Esophagus muscularis mucosa (tissue), 3 donors: ENCODE results near the gene KRT74.

Experiments used
- POLR2A ChIP-seq: fragments of 450-650 bp; IDR thresholded peaks from one replicate; pipeline ENCODE4 v1.6.1; 2017; ENCODE audit warnings: antibody characterized with exemption, moderate library complexity, mild to moderate bottlenecking, low read depth
- TF ChIP-seq, protein P1 (sequence below), 3 experiments: fragments of 200-600 bp in 2 of 3; fragments of 450-650 bp in 1 of 3; sonication (generic) in 2 of 3; IDR thresholded peaks; one replicate each; pipeline ENCODE4 v1.5.1; 2017 to 2019; ENCODE audit warnings: antibody characterized with exemption in 3 of 3, mild to moderate bottlenecking in 2 of 3, moderate library complexity in 1 of 3

DNA sequence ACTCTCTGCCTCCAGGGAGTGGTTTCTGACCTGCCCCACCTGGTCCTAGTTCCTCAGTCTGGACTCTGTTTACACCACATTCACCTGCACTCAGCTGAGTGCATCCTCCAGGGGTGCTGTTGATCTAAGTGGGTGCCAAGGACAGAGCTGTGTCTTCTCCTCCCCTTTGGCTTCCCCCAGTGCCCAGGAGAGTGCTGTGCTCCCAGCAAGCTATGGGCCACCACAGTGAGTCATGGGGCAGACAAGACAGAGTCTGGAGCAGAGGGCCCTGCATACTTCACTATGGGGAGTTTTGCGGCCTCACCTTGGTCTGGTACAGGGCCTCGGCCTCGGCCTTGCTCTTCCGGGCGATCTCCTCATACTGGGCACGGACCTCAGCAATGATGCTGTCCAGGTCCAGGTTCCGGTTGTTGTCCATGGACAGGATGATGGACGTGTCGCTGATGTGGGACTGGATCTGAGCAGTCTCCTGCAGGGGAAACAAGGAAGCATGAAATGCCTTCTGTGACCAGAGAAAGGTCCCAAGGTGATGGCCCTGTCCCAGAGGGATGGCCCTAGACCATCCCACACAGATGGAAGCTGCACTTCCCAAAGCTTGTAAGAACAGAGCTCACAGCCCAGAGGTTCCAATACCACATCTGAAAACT is 39.9 kb upstream of the KRT74 start:
- TF ChIP-seq, protein P1, sequence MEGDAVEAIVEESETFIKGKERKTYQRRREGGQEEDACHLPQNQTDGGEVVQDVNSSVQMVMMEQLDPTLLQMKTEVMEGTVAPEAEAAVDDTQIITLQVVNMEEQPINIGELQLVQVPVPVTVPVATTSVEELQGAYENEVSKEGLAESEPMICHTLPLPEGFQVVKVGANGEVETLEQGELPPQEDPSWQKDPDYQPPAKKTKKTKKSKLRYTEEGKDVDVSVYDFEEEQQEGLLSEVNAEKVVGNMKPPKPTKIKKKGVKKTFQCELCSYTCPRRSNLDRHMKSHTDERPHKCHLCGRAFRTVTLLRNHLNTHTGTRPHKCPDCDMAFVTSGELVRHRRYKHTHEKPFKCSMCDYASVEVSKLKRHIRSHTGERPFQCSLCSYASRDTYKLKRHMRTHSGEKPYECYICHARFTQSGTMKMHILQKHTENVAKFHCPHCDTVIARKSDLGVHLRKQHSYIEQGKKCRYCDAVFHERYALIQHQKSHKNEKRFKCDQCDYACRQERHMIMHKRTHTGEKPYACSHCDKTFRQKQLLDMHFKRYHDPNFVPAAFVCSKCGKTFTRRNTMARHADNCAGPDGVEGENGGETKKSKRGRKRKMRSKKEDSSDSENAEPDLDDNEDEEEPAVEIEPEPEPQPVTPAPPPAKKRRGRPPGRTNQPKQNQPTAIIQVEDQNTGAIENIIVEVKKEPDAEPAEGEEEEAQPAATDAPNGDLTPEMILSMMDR (IDR thresholded peaks at IDR 0.05), result no peak
- no peak for TF ChIP-seq POLR2A
